GM18520 (cell line): ENCODE results near the gene PARD3B.

Source experiments
- ATAC-seq: cut with Tn5 transposase; IDR thresholded peaks from one replicate; pipeline ENCODE4 v1.9.1; 2021; ENCODE audit not compliant: unreplicated experiment

PARD3B gene

GRCh38 chr2:205629091-205629776 is 1084.0 kb downstream of the PARD3B start:
- no peak for ATAC-seq

DNA sequence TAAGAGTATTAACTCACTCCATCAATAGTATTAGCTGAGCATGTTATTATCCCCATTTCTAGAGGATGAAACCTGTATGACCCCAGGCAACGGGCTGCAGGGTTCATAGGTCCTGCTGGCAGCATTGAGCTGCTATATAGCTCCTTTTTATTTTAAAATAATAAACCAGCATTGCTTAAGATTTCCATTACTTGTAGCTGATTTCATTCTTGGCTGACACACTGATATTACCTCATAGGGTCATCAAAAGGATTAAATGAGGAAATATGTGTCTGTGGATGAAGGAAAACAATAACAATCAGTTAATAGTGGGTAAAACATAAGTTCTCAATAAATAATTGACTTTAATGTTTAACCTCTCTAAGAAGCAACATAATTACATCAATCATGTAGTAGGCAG is 1088.7 kb downstream of the PARD3B start:
- ATAC-seq: no peak

DNA sequence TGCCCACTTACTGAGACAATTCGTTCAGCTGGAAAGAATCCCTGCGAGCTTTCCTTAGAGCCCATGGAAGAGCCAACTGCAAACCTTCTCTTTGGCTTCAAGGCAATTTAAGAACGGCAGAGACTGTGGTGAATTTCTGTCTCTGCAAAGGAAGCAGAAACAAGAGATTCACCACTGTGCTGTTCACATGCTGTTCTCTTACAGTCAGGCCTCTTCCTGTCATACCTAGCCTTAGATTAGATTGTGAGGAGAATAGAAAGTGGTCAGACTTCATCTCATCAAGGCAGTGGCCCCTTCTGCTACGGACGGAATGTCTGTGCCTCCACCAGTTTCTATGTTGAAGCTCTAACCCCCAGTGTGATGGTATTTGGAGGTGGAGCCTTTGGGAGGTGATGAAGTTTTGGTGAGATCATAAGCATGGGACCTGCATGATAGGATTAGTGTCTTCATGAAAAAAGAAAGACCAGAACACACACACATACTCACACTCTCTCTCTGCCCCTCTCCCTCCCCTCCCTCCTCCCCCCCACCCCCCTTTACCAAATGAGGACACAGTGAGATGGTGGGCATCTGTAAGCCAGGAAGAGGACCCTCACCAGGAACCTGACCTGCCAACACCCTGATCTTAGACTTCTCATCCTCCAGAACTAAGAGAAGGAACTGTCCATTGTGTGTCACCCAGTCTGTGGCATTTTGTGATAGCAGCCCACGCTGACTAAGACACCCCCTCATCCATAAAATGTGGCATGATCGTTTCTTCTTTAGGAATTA is 1091.5 kb downstream of the PARD3B start:
- no peak for ATAC-seq

DNA sequence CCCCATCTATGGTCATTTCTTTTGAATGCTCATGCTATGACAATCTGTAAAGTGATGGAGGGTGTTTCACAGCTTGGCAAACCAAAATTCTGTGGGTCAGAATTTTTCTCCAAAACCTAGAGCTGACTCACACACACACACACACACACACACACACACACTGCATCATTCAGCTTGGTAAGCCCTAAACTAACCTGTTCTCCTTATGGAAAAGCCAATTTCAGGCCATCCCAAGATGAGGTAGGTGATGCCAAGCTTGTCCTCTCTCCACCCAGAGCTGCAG is 1092.0 kb downstream of the PARD3B start:
- ATAC-seq: no peak

DNA sequence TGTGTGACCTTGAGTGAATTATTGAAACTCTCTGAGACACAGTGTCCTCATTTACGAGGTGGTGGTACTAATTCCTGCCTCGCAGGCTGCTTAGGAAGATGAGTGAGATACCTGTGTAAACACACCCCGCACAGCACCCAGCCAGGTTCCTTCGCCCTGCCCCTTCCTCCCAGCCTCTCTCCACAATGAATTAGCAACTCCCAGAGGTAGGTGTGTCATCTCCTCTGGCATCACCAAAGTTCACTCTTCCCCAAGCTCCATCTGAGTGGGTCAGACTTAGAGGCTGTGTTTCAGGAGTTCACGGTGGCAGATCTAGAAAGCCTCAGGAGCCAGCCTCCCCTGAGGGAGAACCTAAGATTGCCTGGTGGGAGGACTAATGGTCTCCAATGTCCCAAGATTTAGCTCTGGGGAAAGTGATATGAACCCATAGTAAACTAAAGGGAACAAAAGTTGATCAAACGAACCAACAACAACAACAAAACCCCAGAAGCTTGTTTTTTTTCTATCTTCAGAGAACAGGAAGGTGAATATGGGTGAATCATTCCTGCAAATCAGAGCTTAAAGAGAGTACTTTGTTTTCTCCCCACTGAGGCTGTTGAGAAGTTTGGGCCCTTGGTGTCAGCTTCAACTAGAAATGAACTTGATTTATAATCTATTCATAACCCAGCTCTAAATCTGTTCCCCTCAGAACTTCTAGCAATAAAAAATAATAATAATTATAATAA is 1092.7 kb downstream of the PARD3B start:
- no peak for ATAC-seq

DNA sequence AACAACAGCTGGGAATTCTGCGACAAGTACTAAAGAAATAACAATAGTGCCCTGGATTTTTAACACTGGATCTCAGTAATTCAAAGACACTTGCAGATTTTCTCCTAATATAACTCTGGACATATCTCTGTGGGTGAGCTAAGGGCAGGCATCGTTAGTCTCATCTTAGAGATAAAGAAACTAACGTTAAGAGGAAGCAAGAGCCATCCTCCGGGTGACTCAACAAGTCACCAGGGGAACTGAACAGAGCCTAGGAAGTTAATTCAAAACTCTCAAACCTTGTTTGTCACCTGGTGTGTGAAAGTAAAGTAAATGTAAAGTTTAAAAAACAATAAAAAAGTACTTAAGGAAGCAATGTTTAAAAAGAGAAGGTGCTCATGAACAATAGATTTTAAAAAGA is 1095.4 kb downstream of the PARD3B start:
- no peak for ATAC-seq

DNA sequence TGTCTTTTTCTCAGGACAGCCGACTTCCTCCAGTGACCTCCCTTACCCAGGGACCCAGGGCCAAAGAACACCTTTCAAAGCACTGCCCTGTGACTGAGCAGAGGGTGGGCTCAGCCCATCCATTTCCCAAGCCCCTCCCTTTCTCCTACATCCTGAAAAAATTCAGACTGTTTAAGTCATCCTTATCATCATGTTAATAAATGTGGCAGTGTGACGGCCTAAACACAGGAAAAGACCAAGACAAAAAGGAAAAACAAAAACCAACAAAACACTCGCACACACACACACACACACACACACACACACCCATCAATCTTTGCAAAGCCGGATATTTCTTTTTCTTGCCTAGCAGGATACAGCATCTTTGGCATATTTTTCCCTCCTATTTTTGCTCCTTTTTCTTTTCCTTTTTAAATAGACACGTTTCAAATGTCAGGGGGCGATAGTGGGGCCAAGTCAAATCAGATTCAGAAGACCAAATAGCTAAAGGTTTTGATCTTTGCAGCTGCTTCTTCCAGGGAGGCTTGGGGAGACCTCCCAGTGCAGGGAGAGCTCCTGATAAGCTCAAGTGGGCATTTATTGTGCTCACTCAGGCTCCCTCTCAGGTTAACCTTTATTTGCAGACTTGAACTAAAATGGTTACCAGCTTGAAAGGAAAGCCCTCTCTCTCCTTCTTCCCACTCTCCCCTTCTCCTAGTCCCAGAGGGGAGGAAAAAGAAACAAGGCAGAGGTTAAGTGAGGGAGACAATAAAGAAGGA is 1097.5 kb downstream of the PARD3B start:
- ATAC-seq: no peak

DNA sequence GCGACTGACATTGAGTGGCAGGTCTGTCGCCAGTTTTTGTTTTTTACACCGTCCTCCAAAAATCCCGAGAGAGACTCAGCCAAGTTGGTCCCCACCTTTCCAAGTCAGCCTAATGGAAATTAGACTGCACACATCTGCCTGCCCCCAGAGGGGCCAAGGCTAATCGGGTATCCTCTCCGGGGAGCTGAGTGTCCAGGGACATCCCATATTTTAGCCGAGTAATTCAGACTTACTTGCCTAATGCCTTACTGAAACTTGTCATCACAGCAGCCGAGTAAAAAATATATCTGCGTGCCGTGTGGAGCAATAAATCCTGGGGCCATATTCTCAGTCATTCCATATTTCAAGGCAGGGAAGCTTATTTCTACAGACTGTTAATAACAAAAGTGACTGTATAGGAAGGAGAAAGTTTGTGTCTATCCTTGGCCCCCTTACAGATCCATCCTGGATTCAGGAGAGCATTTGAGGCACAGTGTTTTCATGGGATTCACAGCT is 1098.2 kb downstream of the PARD3B start:
- ATAC-seq: no peak

DNA sequence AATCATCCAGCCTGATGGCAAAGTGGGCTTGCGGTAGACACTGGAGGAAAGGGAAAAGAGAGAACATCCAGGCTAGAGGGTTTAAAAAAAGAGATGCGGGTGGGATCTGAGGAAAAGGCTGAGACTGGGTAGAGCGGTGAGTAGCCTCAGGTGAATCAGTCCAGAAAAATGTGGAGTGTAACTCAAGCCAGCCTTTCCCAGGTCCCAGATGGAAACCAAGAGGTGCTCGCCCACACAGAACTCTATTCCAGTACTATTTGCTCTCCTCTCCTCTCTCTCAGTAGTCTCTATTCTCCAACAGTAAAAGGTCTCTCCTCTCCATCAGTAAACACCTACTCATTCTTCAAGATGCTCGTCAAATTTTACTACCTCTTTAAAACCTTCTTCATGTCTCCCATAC is 1098.7 kb downstream of the PARD3B start:
- no peak for ATAC-seq

DNA sequence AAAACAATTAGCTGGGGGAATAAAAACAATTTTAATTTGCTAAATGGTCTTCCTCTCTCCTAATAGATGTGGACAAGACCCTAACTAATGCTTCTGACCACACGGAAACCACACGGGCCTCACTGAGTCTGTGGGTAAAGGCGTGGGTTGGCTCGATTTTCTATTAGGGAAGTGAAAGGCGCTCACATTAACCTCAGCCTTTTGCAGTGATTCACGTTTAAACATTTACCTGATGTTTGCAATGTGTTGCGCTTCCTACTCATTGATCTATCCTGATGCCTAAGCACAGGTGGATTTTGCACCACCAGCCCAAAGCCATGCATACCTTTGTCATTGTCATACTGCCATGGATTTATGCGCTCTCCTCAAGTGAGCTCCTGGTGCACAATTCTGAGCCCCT is 1101.4 kb downstream of the PARD3B start:
- peak; percentile 99 for ATAC-seq

GRCh38 chr2:205650450-205650849 is 1105.2 kb downstream of the PARD3B start:
- no peak for ATAC-seq

DNA sequence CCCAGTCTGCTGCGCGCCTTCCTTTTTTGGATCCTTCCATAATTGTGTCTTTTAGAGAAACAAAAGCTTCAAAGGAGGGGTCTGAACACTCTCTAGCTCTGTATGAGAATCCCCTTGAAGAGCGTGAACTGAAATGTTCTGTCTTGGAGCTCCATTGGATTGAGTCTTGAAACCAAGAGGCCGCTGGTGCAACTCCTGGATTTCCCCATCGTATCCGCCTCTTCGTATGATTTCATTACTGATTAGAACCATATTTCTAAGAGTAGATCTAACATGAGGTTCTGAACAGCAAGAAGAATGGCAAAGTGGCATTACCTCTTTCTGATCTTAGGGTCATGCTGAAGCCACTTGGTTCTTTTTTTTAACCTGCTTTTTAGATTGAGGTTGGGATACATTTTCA is 1105.7 kb downstream of the PARD3B start:
- no peak for ATAC-seq

- no peak for ATAC-seq
Observed at GRCh38 chr2:205651719-205652118, 1106.4 kb downstream of the PARD3B start.

- ATAC-seq: no peak
Observed at GRCh38 chr2:205654878-205655605, 1109.8 kb downstream of the PARD3B start.

GRCh38 chr2:205655779-205656456 is 1110.6 kb downstream of the PARD3B start:
- ATAC-seq: no peak

DNA sequence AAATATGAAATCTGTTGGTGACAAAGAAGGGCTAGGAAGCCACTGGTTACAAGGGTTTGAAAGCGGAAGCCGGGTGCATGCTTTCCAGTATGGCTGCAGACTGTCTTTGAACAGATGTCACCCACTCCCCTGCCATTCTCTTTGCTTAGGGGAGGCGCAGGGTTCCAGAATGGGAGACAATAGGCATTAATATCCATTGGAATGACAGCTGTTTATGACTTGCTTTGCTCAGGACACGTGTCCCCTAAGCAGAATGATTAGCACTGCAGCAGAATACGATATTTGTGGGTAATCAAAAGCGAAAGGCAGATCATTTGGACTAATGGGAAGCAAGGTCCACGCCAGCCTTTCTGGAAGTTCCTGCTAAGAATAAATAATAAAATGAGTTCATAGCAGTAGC is 1111.2 kb downstream of the PARD3B start:
- no peak for ATAC-seq

- ATAC-seq: no peak
Observed at GRCh38 chr2:205656941-205657340, 1111.7 kb downstream of the PARD3B start.

GRCh38 chr2:205657579-205657978 is 1112.3 kb downstream of the PARD3B start:
- no peak for ATAC-seq

GRCh38 chr2:205658068-205658467 is 1112.8 kb downstream of the PARD3B start:
- ATAC-seq: no peak

GRCh38 chr2:205658572-205658971 is 1113.3 kb downstream of the PARD3B start:
- no peak for ATAC-seq
